ENCODE results near the gene UNC13D. TPM values are rescaled to one million over a fixed set of nuclear protein-coding genes. Genes with fewer than 3 reads are reported as not detected.

The UNC13D gene
- total and polyA plus RNA-seq, 7 experiments from 2014 or later, result 44.5 to 201 (median 149) TPM

DNA sequence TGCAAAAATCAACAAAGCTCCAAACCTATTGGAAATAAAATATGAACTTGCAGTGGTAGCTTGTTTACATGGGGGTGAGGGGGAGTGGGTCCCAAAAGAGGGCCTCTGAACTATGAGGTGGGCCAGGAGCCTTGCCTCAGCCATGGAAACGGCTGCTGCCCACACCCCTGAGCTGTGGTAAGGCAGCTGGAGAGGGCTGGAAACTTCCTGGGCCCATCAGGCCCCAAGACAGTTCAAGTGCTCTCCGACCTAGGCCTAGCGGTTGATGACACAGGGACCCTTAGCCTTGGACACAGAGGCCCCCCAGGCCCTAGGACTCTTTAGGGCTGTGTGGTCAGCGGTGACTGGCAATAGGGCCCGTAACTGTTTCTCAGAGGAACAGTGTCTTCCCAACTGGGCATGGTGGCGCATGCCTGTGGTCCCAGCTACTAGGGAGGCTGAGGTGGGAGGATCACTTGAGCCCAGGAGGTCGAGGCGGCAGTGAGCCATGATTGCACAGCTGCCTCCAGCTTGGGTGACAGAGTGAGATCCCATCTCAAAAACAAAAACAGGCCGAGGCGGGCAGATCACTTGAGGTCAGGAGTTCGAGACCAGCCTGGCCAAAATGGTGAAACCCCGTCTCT, 18.3 kb downstream of the UNC13D start:
- H3K4me1 Mint-ChIP-seq, result peaks cover 14 to 26% (median 21%) of the 10 kb centered on the region in 7 donors
- peaks cover 0 to 87% (median 10%) of the 10 kb centered on the region in 3 experiments for H3K36me3 ChIP-seq (ENCODE audit: control insufficient read depth in 2 of 3, insufficient read depth in 3 of 3, low read length in 3 of 3)
- peak overlapping the region in 4 of 9 donors; percentile 46 to 71 (median 51) for H3K27ac Mint-ChIP-seq
- H3K27ac ChIP-seq (ENCODE audit: low read depth, low read length), result no peak overlapping the region
- peaks cover 12 to 15% of the 10 kb centered on the region in 2 donors for H3K4me1 ChIP-seq (ENCODE audit: control insufficient read depth in 2 of 2, insufficient read depth in 2 of 2, low read length in 2 of 2)
- no peaks in the 10 kb centered on the region for H3K27me3 Mint-ChIP-seq
- H3K4me3 Mint-ChIP-seq, result no peak overlapping the region
- H3K9me3 Mint-ChIP-seq, result no peaks in the 10 kb centered on the region
- POLR2A ChIA-PET, result interaction anchor here (0.7 to 8.6 kb wide), 7 partner anchors 18 to 49 kb away, joined by 3 to 77 read pairs (median 6); partner anchors contain the start of genes UNC13D, UNK and WBP2
- no peak for DNase-seq
- no peak for ATAC-seq
- CTCF ChIA-PET, result interaction anchor here (1.2 to 4.7 kb wide), 6 partner anchors 28 to 72 kb away, joined by 3 to 30 read pairs (median 12); partner anchors contain the start of genes GALK1, UNK and WBP2
- intact Hi-C loops (cut with micrococcal nuclease), result loop anchor here (2.0 to 5.0 kb wide), 3 partner anchors 29 to 49 kb away; partner anchors contain the start of genes UNK (in 1 of the 2) and WBP2 (in 1 of the 2)
- no peaks in the 10 kb centered on the region for H3K27me3 ChIP-seq (ENCODE audit: control insufficient read depth in 2 of 2, insufficient read depth in 2 of 2, low read length in 2 of 2)
- no peak overlapping the region for H3K4me3 ChIP-seq (ENCODE audit: low read length)
- H3K36me3 Mint-ChIP-seq, result peaks cover 0 to 7% (median 0%) of the 10 kb centered on the region in 5 donors
- no peaks in the 10 kb centered on the region for H3K9me3 ChIP-seq (ENCODE audit: control insufficient read depth in 2 of 3, low read length in 3 of 3)

DNA sequence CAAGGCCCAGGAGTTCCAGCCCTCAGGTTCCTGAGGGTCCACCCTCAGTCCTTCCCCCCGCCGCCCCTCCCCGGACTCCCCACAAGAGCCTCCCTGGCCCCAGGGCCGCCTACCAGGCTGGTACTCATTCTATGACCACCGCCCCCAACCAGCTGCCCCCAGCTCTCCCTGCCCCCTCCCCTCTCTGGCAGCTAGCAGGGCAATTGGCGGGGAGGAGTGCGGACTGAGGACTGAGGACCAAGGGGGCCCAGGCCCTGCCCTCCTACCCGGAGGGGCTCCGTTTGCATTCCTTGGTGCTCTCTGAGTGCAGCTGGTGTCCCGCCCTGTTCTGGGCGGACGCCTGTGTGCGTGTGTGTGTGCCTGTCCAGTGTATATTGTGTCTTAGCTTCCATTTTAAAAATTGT, 19.1 kb downstream of the UNC13D start:
- intact Hi-C loops (cut with micrococcal nuclease), result loop anchor here in 1 of 2 donors (5.0 kb wide), 1 partner anchor 48 kb away; a partner anchor contains a TSS
- peaks cover 0 to 8% (median 0%) of the 10 kb centered on the region in 5 donors for H3K36me3 Mint-ChIP-seq
- CTCF ChIA-PET, result interaction anchor here (1.2 to 4.7 kb wide), 4 partner anchors 29 to 72 kb away, joined by 4 to 30 read pairs (median 16); partner anchors contain the start of genes GALK1, UNK and WBP2
- H3K9me3 Mint-ChIP-seq, result no peaks in the 10 kb centered on the region
- no peak overlapping the region for H3K4me3 Mint-ChIP-seq
- peaks cover 12 to 15% of the 10 kb centered on the region in 2 donors for H3K4me1 ChIP-seq (ENCODE audit: control insufficient read depth in 2 of 2, insufficient read depth in 2 of 2, low read length in 2 of 2)
- no peaks in the 10 kb centered on the region for H3K27me3 ChIP-seq (ENCODE audit: control insufficient read depth in 2 of 2, insufficient read depth in 2 of 2, low read length in 2 of 2)
- no peak for DNase-seq
- H3K27ac Mint-ChIP-seq, result peak overlapping the region in 5 of 9 donors; percentile 6 to 48 (median 45)
- POLR2A ChIA-PET, result interaction anchor here (0.5 to 8.6 kb wide), 6 partner anchors 18 to 253 kb away, joined by 3 to 77 read pairs (median 14); partner anchors contain the start of genes UNC13D, UNK and WBP2
- no peaks in the 10 kb centered on the region for H3K27me3 Mint-ChIP-seq
- H3K4me1 Mint-ChIP-seq, result peaks cover 14 to 26% (median 23%) of the 10 kb centered on the region in 7 donors
- no peak overlapping the region for H3K27ac ChIP-seq (ENCODE audit: low read depth, low read length)
- ATAC-seq, result no peak
- no peaks in the 10 kb centered on the region for H3K9me3 ChIP-seq (ENCODE audit: control insufficient read depth in 2 of 3, low read length in 3 of 3)
- peaks cover 0 to 87% (median 3%) of the 10 kb centered on the region in 3 experiments for H3K36me3 ChIP-seq (ENCODE audit: control insufficient read depth in 2 of 3, insufficient read depth in 3 of 3, low read length in 3 of 3)
- no peak overlapping the region for H3K4me3 ChIP-seq (ENCODE audit: low read length)

DNA sequence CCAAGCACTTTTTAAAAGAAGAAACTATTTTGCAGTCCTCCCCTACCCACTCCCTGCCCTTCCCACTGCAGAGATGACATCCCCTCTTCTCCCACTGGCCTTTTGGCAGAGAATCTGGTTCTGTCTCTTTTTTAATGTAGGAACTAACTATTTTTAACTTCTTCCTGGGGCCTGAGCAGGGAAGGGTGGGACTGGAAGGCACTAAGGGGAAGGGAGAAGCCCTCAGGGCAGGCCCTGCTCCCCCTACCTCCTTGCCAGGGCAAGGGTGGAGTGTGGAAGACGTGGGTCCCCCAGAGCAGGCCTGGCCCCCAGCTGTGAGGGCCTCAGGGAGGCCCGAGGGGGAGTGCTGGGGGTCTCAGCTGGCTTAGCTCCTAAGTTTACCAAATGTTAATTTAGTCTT, 19.5 kb downstream of the UNC13D start:
- Histone ChIP-seq H3K4me1 (ENCODE audit: control insufficient read depth in 2 of 2, insufficient read depth in 2 of 2, low read length in 2 of 2) (peaks cover 12 to 15% of the 10 kb centered on the region in 2 donors), H3K36me3 (ENCODE audit: control insufficient read depth in 2 of 3, insufficient read depth in 3 of 3, low read length in 3 of 3) (peaks cover 0 to 87% (median under 1%) of the 10 kb centered on the region in 3 experiments), H3K9me3 (ENCODE audit: control insufficient read depth in 2 of 3, low read length in 3 of 3) (no peaks in the 10 kb centered on the region), H3K4me3 (ENCODE audit: low read length) (no peak overlapping the region), H3K27ac (ENCODE audit: low read depth, low read length) (peak overlapping the region; percentile 18), H3K27me3 (ENCODE audit: control insufficient read depth in 2 of 2, insufficient read depth in 2 of 2, low read length in 2 of 2) (no peaks in the 10 kb centered on the region)
- CTCF ChIA-PET, result interaction anchor here (1.2 to 4.7 kb wide), 3 partner anchors 29 to 59 kb away, joined by 4 to 30 read pairs (median 16); partner anchors contain the start of genes GALK1, UNK and WBP2
- intact Hi-C loops (cut with micrococcal nuclease), result loop anchor here in 1 of 2 donors (5.0 kb wide), 1 partner anchor 47 kb away; a partner anchor contains a TSS
- H3K36me3 Mint-ChIP-seq, result peaks cover 0 to 5% (median 0%) of the 10 kb centered on the region in 5 donors
- no peaks in the 10 kb centered on the region for H3K9me3 Mint-ChIP-seq
- H3K27ac Mint-ChIP-seq, result peak overlapping the region in 4 of 9 donors; percentile 5 to 33 (median 19)
- no peaks in the 10 kb centered on the region for H3K27me3 Mint-ChIP-seq
- no peak for ATAC-seq
- POLR2A ChIA-PET, result interaction anchor here (0.5 to 8.6 kb wide), 7 partner anchors 19 to 253 kb away, joined by 3 to 77 read pairs (median 6); partner anchors contain the start of genes UNC13D, UNK and WBP2
- no peak overlapping the region for H3K4me3 Mint-ChIP-seq
- no peak for DNase-seq
- H3K4me1 Mint-ChIP-seq, result peaks cover 14 to 26% (median 23%) of the 10 kb centered on the region in 7 donors

DNA sequence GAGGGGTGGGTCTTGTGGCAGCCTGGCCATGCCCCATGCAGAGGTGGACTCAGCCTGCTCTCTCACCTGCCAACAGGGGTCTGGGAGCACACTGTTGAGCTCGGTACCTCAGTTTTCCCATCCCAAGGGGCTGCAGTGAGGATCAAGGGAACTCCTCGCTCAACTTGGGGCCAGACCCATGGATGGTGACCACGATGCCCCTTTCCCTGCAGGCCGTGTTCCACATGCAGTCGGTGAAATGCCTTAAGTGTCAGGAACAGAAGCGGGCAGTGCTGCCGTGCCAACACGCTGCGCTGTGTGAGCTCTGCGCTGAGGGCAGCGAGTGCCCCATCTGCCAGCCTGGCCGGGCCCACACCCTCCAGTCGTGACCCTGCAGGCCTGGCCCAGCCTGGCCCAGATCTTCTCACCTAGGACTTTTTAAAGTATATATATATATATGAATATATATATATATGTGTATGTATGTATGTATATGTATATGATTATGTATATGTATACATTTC, 20.1 kb downstream of the UNC13D start:
- ChIA-PET CTCF (interaction anchor here (0.6 to 4.7 kb wide), 2 partner anchors 40 to 140 kb away, joined by 6 to 30 read pairs; partner anchors contain the start of gene UNK), POLR2A (interaction anchor here (1.2 to 8.6 kb wide), 6 partner anchors 19 to 70 kb away, joined by 3 to 77 read pairs (median 12); partner anchors contain the start of genes UNC13D, UNK and WBP2)
- H3K4me1 Mint-ChIP-seq, result peaks cover 14 to 30% (median 23%) of the 10 kb centered on the region in 7 donors
- no peak for DNase-seq
- no peaks in the 10 kb centered on the region for H3K27me3 Mint-ChIP-seq
- Histone ChIP-seq H3K27ac (ENCODE audit: low read depth, low read length) (no peak overlapping the region), H3K36me3 (ENCODE audit: control insufficient read depth in 2 of 3, insufficient read depth in 3 of 3, low read length in 3 of 3) (peaks cover 0 to 89% (median 3%) of the 10 kb centered on the region in 3 experiments), H3K27me3 (ENCODE audit: control insufficient read depth in 2 of 2, insufficient read depth in 2 of 2, low read length in 2 of 2) (no peaks in the 10 kb centered on the region), H3K9me3 (ENCODE audit: control insufficient read depth in 2 of 3, low read length in 3 of 3) (no peaks in the 10 kb centered on the region), H3K4me3 (ENCODE audit: low read length) (no peak overlapping the region), H3K4me1 (ENCODE audit: control insufficient read depth in 2 of 2, insufficient read depth in 2 of 2, low read length in 2 of 2) (peaks cover 12 to 15% of the 10 kb centered on the region in 2 donors)
- intact Hi-C loops (cut with micrococcal nuclease), result no loop called here
- peaks cover 0 to 9% (median 4%) of the 10 kb centered on the region in 5 donors for H3K36me3 Mint-ChIP-seq
- H3K9me3 Mint-ChIP-seq, result no peaks in the 10 kb centered on the region
- peak overlapping the region in 2 of 9 donors; percentile 14 to 33 for H3K27ac Mint-ChIP-seq
- H3K4me3 Mint-ChIP-seq, result no peak overlapping the region
- ATAC-seq, result no peak

DNA sequence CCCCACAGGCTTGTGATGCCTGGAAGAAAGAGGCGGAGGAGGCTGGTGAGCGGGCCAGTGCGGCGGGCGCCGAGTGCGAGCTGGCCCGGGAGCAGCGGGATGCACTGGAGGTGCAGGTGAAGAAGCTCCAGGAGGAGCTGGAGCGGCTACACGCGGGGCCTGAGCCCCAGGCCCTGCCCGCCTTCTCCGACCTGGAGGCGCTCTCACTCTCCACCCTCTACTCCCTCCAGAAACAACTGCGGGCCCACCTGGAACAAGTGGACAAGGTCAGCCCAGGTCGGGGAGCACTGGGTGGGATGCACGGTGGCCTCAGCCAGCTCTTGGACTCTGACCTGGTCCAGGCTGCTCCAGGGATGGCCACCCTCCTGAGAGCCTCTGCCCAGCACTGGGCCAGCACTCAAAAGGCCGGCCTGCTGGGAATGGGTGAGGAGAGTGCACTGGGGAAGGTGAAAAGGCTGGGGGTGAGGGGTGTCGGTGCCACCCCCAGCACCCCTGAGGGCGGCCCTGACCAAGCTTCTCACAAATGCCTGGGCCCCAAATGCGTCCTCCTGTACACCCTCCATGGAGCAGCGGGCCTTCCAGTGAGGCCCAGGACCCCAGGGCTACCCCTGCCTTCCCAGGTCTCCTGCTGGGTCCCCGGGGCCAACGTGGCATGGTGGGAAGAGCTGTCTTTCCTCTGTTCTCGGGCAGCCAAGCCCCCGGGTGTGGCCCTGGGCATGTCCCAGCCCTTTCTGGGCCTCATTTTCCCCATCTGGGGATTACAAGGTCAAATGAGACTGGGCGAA, 20.8 kb downstream of the UNC13D start:
- H3K4me1 ChIP-seq (ENCODE audit: control insufficient read depth in 2 of 2, insufficient read depth in 2 of 2, low read length in 2 of 2), result peaks cover 11 to 15% of the 10 kb centered on the region in 2 donors
- Mint-ChIP-seq H3K4me3 (no peak overlapping the region), H3K27ac (peak overlapping the region in 1 of 9 donors; percentile 14), H3K36me3 (peaks cover 4 to 16% (median 6%) of the 10 kb centered on the region in 5 donors), H3K4me1 (peaks cover 17 to 31% (median 23%) of the 10 kb centered on the region in 7 donors), H3K27me3 (no peaks in the 10 kb centered on the region), H3K9me3 (no peaks in the 10 kb centered on the region)
- H3K4me3 ChIP-seq (ENCODE audit: low read length), result no peak overlapping the region
- H3K36me3 ChIP-seq (ENCODE audit: control insufficient read depth in 2 of 3, insufficient read depth in 3 of 3, low read length in 3 of 3), result peaks cover 0 to 89% (median 3%) of the 10 kb centered on the region in 3 experiments
- H3K27me3 ChIP-seq (ENCODE audit: control insufficient read depth in 2 of 2, insufficient read depth in 2 of 2, low read length in 2 of 2), result no peaks in the 10 kb centered on the region
- ATAC-seq (no peak), DNase-seq (no peak)
- H3K9me3 ChIP-seq (ENCODE audit: control insufficient read depth in 2 of 3, low read length in 3 of 3), result no peaks in the 10 kb centered on the region
- ChIA-PET POLR2A (interaction anchor here (1.1 to 8.6 kb wide), 9 partner anchors 18 to 70 kb away, joined by 3 to 77 read pairs (median 5); partner anchors contain the start of genes UNC13D, UNK and WBP2), CTCF (interaction anchor here (0.6 to 1.0 kb wide), 2 partner anchors 70 to 140 kb away, joined by 3 to 6 read pairs; no protein-coding TSS in a partner anchor)
- peak overlapping the region; percentile 67 for H3K27ac ChIP-seq (ENCODE audit: low read depth, low read length)
- intact Hi-C loops (cut with micrococcal nuclease), result no loop called here

Data from naive thymus-derived CD4-positive, alpha-beta T cell (primary cell).